Islet of Langerhans (tissue), 1 donor: ENCODE data around the gene CYP46A1.
"Not testable (repeated sequence)": the region's sequence is repeated elsewhere in the genome, so short reads cannot be mapped to it uniquely, and the experiment has no call there.

Source experiments
- FAIRE-seq: peaks from one replicate; lab custom pipeline; 2011; peaks lifted over from hg19 to GRCh38; lab: Jason Lieb, UNC

CYP46A1 gene

GRCh38 chr14:99657645-99658155 is 26.4 kb upstream of the CYP46A1 start:
- FAIRE-seq = no peak

- no peak for FAIRE-seq
Measured at GRCh38 chr14:99658218-99658845, 25.8 kb upstream of the CYP46A1 start.

- FAIRE-seq = no peak
Measured at GRCh38 chr14:99659333-99659741, 24.8 kb upstream of the CYP46A1 start.

GRCh38 chr14:99660006-99660566 is 24.0 kb upstream of the CYP46A1 start:
- no peak for FAIRE-seq

GRCh38 chr14:99660794-99661193 is 23.3 kb upstream of the CYP46A1 start:
- FAIRE-seq = no peak

- not testable (repeated sequence) for FAIRE-seq
Measured at GRCh38 chr14:99661206-99661605, 22.9 kb upstream of the CYP46A1 start.

GRCh38 chr14:99662846-99663245 is 21.3 kb upstream of the CYP46A1 start:
- FAIRE-seq = no peak

- no peak for FAIRE-seq
Measured at GRCh38 chr14:99663386-99664057, 20.6 kb upstream of the CYP46A1 start.

- FAIRE-seq = no peak
Measured at GRCh38 chr14:99664058-99664936, 19.8 kb upstream of the CYP46A1 start.

GRCh38 chr14:99664937-99665273 is 19.2 kb upstream of the CYP46A1 start:
- no peak for FAIRE-seq

GRCh38 chr14:99666533-99666932 is 17.6 kb upstream of the CYP46A1 start:
- FAIRE-seq = no peak

GRCh38 chr14:99667045-99667444 is 17.1 kb upstream of the CYP46A1 start:
- no peak for FAIRE-seq

- no peak for FAIRE-seq
Measured at GRCh38 chr14:99667821-99668220, 16.3 kb upstream of the CYP46A1 start.

GRCh38 chr14:99668307-99669295 is 15.5 kb upstream of the CYP46A1 start:
- FAIRE-seq = no peak

GRCh38 chr14:99670361-99671234 is 13.5 kb upstream of the CYP46A1 start:
- no peak for FAIRE-seq

- no peak for FAIRE-seq
Measured at GRCh38 chr14:99671235-99672224, 12.6 kb upstream of the CYP46A1 start.

GRCh38 chr14:99672506-99673304 is 11.4 kb upstream of the CYP46A1 start:
- no peak for FAIRE-seq
